ENCODE measurements around the gene DGKZ.

- TF ChIP-seq RAD21 (CRISPR knock-in tag; IDR thresholded peaks at IDR 0.05) = no peak
- no peak for TF ChIP-seq ZZZ3 (CRISPR knock-in tag; IDR thresholded peaks at IDR 0.05; ENCODE audit: borderline replicate concordance)
- no peak for TF ChIP-seq SRSF4 (IDR thresholded peaks at IDR 0.05; ENCODE audit: low read depth, low read length, poor library complexity, severe bottlenecking)
These were observed 46.0 kb downstream of the DGKZ start for GRCh38 chr11:46393231-46393616.

All from HepG2 (cell line).